Prostate gland (tissue), 2 donors: ENCODE measurements around the gene HMGA1.

ENCODE experiments used
- CTCF ChIP-seq, 4 experiments: fragments of 200-600 bp in 2 of 4; fragments of 450-650 bp in 2 of 4; sonication (generic) in 2 of 4; IDR thresholded peaks; 1 replicate in 3 of 4; 2 replicates in 1 of 4; pipeline ENCODE4 v1.5.1; 2016 to 2019; ENCODE audit warnings: antibody characterized with exemption in 4 of 4, mild to moderate bottlenecking in 2 of 4, moderate library complexity in 2 of 4
- POLR2AphosphoS5 ChIP-seq: sonication (generic); formaldehyde crosslinking; IDR thresholded peaks from one replicate; pipeline ENCODE4 v1.6.1; 2017; ENCODE audit warnings: antibody characterized with exemption

GRCh38 chr6:34223956-34224940, 12.4 kb upstream of the HMGA1 start:
- TF ChIP-seq CTCF (IDR thresholded peaks at IDR 0.05) (no peak), POLR2AphosphoS5 (peak; percentile 80)
